GM10266 (cell line): ENCODE results near the gene GNLY.
"Not testable (repeated sequence)": the region's sequence is repeated elsewhere in the genome, so short reads cannot be mapped to it uniquely, and the experiment has no call there.

Experiments used
- DNase-seq: peaks from one replicate; pipeline ENCODE4 v3.0.0; 2012; ENCODE audit errors: extremely low spot score
- TF ChIP-seq, protein P1 (sequence below): IDR thresholded peaks from 2 replicates; pipeline ENCODE4 v1.5.1; 2012; ENCODE audit warnings: mild to moderate bottlenecking, low read depth; ENCODE audit not compliant: control insufficient read depth, insufficient read depth; ENCODE audit errors: missing control alignments

Gene GNLY

DNA sequence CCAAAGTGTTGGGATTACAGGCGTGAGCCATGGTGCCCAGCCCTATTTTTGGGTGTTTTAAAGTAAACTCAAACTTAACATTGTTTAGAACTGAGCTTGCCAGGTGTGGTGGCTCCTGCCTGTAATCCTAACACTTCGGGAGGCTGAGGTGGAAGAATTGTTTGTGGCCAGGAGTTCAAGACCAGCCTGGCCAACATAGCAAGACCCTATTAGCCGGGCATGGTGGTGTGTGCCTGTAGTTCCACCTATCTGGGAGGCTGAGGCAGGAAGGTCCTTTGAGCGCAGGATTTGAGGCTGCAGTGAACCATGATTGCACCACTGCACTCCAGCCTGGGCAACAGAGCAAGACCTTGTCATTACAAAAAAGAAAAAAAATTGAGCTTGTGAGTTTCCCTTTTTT lies 43.7 kb upstream of the GNLY start:
- TF ChIP-seq, protein P1, sequence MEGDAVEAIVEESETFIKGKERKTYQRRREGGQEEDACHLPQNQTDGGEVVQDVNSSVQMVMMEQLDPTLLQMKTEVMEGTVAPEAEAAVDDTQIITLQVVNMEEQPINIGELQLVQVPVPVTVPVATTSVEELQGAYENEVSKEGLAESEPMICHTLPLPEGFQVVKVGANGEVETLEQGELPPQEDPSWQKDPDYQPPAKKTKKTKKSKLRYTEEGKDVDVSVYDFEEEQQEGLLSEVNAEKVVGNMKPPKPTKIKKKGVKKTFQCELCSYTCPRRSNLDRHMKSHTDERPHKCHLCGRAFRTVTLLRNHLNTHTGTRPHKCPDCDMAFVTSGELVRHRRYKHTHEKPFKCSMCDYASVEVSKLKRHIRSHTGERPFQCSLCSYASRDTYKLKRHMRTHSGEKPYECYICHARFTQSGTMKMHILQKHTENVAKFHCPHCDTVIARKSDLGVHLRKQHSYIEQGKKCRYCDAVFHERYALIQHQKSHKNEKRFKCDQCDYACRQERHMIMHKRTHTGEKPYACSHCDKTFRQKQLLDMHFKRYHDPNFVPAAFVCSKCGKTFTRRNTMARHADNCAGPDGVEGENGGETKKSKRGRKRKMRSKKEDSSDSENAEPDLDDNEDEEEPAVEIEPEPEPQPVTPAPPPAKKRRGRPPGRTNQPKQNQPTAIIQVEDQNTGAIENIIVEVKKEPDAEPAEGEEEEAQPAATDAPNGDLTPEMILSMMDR: no peak

DNA sequence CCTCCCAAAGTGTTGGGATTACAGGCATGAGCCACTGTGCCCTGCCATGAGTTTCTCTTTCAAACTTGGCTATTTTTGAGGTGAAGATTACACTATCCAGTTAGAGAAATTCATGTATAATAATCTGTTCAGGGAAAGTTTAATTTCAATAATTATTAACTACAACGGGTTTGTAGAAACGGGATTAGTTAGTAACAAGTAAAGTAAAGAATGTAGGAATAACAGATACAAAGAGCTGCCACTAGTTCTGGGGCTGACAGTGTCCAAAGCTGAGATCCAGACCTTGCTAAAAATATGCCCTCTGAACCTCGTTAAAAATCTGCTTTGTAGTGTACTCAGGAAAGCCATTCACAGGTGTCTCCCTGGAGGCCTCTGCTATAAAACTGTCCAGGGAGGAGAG lies 43.1 kb upstream of the GNLY start:
- TF ChIP-seq, protein P1: no peak
- DNase-seq: no peak

More for the DNA sequence above, 43.7 kb upstream of the GNLY start:
- DNase-seq: no peak

DNA sequence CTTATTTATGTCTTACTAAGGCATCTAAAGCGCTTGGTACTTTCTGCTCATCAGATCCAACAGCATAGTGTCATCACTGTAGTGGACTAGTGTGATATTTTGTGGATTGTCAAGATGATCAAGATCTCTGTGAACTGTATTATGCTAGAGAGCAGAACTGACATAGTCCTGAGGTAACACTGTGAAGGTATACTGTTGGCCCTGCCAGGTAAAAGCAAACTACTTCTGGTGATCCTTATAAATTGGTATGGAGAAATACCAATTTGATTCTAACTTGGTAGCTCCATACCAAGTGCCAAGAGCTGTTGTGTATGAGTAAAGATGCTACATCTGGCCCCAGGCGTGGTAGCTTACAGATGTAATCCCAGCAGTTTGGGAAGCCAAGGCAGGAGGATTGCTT lies 42.1 kb upstream of the GNLY start:
- no peak for DNase-seq
- TF ChIP-seq, protein P1: no peak

DNA sequence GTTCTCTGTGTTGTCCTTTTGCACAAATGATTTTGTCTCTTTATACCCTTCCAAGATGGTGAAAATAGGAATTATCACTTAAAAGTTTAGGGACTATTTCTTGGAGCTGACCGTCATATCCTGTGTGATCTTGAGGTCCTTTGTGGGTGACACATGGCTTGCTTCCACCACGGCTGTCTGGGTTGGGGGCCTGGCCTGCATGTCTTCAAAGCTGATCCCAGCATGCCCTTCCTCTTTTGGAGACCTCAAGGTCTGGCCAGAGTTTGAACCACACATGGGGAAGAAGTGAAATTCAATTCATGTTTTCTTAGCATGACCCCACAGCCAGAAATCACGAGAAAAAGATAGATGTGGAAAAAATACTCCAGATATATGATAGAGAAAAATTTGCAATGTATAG lies 40.2 kb upstream of the GNLY start:
- TF ChIP-seq, protein P1: no peak
- DNase-seq: no peak

DNA sequence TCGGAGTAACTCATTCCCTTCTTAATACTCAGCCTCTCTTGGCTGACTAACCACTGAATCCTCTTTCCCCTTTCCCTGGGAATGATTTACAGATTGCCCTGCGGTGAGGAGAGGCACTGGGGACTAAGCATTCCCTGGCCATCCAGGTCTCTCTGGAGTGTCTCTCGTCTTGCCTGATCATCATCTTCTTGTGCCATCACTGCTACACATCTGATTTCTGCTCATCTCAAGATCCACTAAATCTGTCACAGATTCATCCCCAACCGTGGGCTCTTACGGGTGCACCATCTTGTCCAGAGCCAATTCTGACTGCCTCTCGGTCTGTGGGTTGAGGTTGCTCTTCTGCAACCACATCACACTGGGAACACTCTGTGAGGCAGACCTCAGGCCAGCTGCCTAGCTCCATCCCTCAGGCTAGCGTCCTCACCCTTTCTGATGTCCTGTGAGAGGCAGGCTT lies 38.2 kb upstream of the GNLY start:
- TF ChIP-seq, protein P1: no peak
- DNase-seq: no peak

DNA sequence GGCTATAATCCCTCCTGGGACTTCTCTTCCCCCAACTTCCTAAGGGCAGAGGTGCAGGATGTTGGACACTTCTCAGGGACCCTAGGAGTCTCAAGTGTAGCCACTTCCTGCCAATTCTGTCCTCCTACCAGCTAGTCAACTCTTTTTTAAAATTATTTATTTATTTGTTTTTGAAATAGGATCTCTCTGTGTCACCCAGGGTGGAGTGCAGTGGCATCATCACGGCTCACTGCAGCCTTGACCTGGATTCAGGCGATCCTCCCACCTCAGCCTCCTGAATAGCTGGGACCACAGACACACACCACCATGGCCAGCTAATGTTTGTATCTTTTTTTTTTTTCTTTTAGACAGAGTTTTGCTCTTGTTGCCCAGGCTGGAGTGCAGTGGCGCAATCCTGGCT lies 37.7 kb upstream of the GNLY start:
- TF ChIP-seq, protein P1: no peak
- no peak for DNase-seq

DNA sequence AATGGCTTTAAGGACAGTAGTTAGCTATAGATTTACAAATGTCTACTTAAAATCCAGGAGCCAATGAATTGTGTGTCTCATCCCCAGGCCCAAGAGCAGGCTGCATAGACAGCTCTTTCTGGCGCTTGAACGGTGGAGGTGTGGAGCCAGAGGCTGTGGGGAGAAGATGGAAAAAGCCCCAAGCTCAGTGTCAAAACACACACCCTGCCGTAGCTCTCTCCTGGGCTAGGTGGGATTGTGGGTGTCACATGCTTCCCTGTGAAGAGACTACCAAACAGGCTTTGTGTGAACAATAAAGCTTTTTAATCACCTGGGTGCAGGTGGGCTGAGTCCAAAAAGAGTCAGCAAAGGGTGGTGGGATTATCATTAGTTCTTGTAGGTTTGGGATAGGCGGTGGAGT lies 36.8 kb upstream of the GNLY start:
- not testable (repeated sequence) for DNase-seq

DNA sequence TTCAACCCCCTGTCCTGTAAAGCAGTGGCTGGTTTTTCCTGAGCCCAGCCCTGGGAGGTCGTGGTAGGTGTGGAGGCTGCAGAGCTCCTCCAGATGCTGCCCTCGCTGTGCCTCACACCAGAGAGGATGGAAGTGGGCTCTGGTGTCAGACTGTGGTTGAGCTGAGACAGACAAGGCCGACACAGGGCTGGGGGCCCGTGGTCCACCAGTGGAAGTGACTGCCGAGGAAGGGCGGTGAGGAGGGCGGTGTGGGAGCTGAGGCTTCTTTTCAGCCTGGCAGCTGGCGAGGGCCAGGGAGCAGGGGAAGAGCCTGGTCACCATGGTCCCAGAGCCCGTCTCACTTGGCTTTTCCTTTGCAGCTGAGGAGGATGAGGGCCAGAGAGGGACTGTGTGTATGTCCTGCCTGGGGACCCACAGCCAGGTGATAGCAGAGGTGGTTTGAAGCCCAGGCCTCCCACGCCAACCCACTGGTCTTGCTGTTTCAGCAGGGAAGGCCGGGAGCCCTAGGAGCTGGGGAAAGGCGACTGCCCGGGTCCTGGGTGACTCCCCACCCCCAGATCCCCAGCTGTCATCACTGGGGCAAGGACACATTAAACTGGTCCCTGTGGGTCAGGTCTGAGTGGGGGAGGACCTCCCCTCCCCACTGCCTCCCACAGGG lies 34.7 kb upstream of the GNLY start:
- TF ChIP-seq, protein P1: no peak
- no peak for DNase-seq

DNA sequence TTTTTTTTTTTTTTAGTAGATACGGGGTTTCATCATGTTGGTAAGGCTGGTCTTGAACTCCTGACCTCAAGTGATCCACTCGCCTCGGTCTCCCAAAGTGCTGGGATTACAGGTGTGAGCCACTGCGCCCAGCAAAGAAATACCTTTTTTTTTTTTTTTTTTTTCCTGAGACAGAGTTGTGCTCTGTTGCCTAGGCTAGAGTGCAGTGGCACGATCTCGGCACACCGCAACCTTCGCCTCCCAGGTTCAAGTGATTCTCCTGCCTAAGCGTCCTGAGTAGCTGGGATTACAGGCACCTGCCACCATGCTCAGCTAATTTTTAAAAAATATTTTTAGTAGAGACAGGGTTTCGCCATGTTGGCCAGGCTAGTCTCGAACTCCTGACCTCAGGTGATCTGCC lies 33.9 kb upstream of the GNLY start:
- not testable (repeated sequence) for DNase-seq
